Islet of Langerhans (tissue), 1 donor: ENCODE results near the gene RPL13A.
"Not testable (repeated sequence)": the region's sequence is repeated elsewhere in the genome, so short reads cannot be mapped to it uniquely, and the experiment has no call there.

Source experiments
- FAIRE-seq: peaks from one replicate; lab custom pipeline; 2011; peaks lifted over from hg19 to GRCh38; lab: Jason Lieb, UNC

The RPL13A gene

DNA sequence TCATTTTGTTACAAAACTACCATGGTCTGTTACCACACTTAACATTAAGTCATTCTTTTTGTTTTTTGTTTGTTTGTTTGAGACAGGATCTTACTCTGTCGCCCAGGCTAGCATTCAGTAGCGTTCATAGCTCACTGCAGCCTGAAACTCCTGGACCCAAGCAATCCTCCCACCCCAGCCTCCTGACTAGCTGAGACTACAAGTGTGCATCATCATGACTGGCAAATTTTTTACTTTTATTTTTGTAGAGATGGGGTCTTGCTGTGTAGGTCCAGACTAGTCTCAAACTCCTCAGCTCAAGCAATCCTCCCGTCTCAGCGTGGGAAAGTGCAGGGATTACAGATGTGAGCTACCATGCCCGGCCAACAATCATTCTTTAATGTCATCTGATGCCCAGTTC is 31.1 kb upstream of the RPL13A start:
- FAIRE-seq = no peak

- FAIRE-seq = no peak
These were observed 28.9 kb upstream of the RPL13A start for GRCh38 chr19:49458567-49458903.

GRCh38 chr19:49459388-49459787 is 28.0 kb upstream of the RPL13A start:
- FAIRE-seq = no peak

- not testable (repeated sequence) for FAIRE-seq
These were observed 26.3 kb upstream of the RPL13A start for GRCh38 chr19:49461130-49461529.

DNA sequence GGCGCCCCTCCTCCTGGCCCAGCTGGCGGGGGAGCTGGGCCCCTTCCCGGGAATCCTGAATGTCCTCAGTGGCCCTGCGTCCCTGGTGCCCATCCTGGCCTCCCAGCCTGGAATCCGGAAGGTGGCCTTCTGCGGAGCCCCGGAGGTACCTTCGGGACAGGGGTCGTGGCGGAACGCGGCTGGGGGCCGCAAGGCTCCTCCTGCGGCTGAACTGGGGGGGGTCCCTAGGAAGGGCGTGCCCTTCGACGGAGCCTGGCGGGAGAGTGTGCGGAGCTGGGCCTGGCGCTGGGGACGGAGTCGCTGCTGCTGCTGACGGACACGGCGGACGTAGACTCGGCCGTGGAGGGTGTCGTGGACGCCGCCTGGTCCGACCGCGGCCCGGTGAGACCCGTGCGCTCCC is 25.8 kb upstream of the RPL13A start:
- FAIRE-seq = no peak

DNA sequence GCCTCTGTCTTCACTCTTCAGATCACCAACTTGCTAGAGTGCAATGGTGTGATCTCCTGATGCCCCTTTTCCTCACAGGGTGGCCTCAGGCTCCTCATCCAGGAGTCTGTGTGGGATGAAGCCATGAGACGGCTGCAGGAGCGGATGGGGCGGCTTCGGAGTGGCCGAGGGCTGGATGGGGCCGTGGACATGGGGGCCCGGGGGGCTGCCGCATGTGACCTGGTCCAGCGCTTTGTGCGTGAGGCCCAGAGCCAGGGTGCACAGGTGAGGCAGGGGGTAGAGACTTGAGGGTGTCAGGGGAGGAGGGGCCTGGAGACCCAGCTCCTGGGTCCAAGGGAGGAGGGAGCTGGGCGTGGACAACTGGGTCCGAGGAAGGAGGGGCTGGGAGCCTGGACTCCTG is 24.9 kb upstream of the RPL13A start:
- no peak for FAIRE-seq

GRCh38 chr19:49463960-49464740 is 23.3 kb upstream of the RPL13A start:
- FAIRE-seq = no peak

DNA sequence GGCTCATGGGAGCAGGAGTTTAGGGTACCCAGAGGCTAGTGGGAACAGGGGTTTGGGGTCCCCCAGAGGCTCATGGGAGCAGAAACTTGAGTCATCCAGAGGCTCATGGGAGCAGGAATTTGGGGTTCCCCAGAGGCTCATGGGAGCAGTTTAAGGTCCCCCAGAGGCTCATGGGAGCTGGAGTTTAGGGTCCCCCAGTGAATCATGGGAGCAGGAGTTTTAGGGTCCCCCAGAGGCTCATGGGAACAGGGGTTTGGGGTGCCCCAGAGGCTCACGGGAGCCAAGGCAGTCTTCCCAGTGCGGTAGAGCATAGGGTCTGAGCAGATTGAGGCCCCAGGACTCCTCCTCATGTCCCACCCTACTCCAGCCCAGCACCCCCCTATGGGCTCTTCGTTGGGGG is 22.0 kb upstream of the RPL13A start:
- no peak for FAIRE-seq

DNA sequence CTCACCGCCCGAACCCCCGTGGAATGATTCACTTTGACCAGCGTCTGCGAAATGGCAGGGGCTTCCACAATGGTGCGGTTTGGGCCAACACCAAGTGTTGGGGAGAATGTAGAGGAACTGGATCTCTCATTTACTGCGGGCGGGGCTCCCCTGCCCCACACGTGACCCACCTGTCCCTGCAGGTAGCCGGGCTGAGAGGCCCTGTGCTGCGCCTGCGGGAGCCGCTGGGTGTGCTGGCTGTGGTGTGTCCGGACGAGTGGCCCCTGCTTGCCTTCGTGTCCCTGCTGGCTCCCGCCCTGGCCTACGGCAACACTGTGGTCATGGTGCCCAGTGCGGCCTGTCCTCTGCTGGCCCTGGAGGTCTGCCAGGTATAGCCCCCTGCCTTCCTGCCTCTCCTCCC is 19.2 kb upstream of the RPL13A start:
- FAIRE-seq = no peak

- no peak for FAIRE-seq
These were observed 18.5 kb upstream of the RPL13A start for GRCh38 chr19:49468746-49469447.

DNA sequence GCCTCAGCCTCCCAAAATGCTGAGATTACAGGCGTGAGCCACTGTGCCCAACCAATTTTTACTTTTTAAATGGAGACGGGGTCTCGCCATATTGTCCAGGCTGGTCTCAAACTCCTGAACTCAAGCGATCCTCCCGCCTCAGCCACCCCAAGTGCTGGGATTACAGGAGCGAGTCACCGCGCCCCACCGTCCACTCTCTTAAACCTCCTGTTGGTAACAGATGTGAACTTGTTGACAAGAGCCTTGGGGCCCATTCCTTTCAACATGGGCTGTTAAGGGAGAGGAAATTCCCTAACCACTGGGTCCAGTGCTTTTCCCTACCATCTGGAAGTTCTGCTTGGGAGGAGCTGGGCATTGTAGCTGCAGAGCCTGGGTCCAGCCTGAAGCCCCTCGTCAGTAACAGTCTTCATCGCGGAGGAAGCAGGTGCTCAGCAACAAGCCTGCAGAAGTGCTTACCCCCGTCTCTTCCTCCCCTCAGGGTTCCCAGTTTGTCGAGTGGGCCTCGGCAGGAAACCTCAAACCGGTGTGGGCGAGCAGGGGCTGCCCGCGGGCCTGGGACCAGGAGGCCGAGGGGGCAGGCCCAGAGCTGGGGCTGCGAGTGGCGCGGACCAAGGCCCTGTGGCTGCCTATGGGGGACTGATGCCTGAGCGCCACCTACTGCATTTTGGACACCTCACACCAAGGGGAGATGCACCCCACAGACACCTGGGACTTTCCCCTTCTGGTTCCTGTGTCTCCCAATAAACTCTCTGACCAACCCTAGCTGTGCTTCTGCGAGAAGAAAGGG is 17.4 kb upstream of the RPL13A start:
- FAIRE-seq = no peak

- FAIRE-seq = no peak
These were observed 16.8 kb upstream of the RPL13A start for GRCh38 chr19:49470615-49470978.

- no peak for FAIRE-seq
These were observed 14.5 kb upstream of the RPL13A start for GRCh38 chr19:49472936-49473335.

DNA sequence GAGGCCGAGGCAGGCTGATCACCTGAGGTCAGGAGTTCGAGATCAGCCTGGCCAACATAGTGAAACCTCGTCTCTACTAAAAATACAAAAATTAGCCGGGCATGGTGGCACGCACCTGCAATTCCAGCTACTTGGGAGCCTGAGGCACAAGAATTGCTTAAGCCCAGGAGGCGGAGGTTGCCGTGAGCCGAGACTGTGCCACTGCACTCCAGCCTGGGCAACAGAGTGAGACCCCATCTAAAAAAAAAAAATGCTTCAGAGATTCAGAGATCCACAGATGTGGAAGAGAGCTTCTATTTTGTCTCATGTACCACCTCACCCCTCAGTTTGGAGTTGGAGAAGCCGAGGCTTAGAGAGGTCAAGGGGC is 13.9 kb upstream of the RPL13A start:
- not testable (repeated sequence) for FAIRE-seq

GRCh38 chr19:49473868-49474541 is 13.4 kb upstream of the RPL13A start, which contains the start of gene FLT3LG:
Gene FLT3LG, plus strand, starts transcription at chr19:49474215. Its CDS starts 425 bp downstream, at chr19:49474640.
- no peak for FAIRE-seq

- FAIRE-seq = no peak
These were observed 12.9 kb upstream of the RPL13A start for GRCh38 chr19:49474542-49474924.

- FAIRE-seq = no peak
These were observed 12.1 kb upstream of the RPL13A start for GRCh38 chr19:49475191-49475917.

DNA sequence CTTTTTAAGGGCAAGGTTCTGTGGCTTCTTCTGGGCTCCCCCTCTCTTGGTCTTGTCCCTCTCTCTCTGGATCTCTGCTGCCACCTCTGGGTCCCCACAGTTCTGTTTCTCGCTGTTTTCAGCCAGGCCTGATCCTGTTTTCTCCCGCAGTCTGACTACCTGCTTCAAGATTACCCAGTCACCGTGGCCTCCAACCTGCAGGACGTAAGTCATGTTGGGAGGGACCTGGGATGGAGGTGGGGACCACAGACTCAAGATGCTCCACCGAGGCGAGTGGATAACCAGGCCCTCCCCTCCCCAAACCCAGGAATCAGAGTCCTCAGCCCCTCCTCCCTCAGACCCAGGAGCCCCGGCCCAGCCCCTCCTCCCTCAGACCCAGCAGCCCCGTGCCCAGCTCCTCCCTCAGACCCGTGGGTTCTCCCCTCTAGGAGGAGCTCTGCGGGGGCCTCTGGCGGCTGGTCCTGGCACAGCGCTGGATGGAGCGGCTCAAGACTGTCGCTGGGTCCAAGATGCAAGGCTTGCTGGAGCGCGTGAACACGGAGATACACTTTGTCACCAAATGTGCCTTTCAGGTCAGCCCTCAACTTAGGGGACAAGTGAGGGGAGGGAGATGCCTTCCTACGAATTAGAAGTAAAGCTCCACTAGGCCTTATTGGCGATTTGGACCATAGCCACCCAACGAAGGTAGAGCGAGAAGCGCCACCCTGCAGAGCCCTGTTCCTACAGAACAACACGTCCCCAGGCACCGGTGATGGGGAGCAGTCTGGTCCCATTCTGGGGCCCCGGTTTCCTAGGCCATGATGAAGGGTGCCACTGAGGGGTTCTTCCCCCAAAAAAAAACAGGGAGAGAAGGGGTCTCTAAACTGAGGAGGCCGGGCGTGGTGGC is 11.2 kb upstream of the RPL13A start:
- no peak for FAIRE-seq

- FAIRE-seq = no peak
These were observed 7.3 kb upstream of the RPL13A start for GRCh38 chr19:49479975-49480628.

DNA sequence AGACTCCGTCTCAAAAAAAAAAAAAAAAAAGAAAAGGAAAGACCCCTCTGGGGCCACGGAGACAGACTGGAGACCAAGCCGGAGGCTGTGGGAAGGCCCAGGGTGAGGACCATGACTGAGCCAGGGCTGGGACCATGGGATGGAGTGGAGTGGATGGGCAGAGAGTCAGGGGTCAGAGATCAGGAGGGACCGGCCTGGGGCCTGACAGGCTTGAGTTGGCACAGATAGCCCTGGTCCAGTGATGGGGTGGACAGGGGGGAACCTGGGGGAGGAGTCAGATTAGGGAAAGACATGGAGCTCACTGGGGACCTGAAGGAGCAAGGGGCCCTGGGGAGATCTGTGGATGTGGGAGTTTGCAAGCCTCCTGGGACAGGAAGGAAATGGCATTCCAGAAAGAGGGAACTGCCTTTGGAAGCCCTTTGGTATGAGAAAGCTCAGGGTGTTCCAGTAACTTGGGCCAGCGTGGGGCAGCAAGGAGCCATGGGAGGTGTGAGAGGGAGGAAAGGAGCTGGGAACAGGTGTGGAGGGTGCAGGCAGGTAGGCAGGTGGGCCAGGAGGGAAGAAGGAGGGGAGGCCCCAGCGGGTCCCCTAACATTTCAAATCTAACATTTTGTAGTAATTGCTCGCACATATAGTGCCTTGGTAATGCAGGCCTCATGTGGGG is 6.3 kb upstream of the RPL13A start:
- FAIRE-seq = no peak
